Spleen (tissue), 7 donors: Measurements from ENCODE around the gene PDE4B.

ENCODE experiments used
- CTCF ChIP-seq, 11 experiments: fragments of 200-600 bp in 7 of 11; fragments of 450-650 bp in 4 of 11; sonication (generic) in 4 of 11; IDR thresholded peaks in 8 of 11; conservative IDR thresholded peaks in 3 of 11; 1 replicate in 7 of 11; 2 replicates in 4 of 11; pipeline versions ENCODE4 v1.4.0 to v1.8.0; 2016 to 2021; ENCODE audit warnings: antibody characterized with exemption in 11 of 11, inconsistent platforms in 4 of 11, mild to moderate bottlenecking in 1 of 11
- POLR2AphosphoS5 ChIP-seq, 3 donors: sonication (generic); formaldehyde crosslinking; IDR thresholded peaks; one replicate each; pipeline ENCODE4 v1.5.1; 2017; ENCODE audit warnings: antibody characterized with exemption in 3 of 3
- donor health status: DM: no; HTN: no; CAD: no; lungs with moderate emphysema.
- donor health status: DM: no; HTN: no; CAD: no.
- donor health status: DM: no; HTN: no; CAD: no.

- TF ChIP-seq CTCF (IDR thresholded peaks at IDR 0.05 in 8 of 11, conservative IDR thresholded peaks at IDR 0.05 in 3 of 11) (no peak), POLR2AphosphoS5 (IDR thresholded peaks at IDR 0.05) (no peak)
Measured at GRCh38 chr1:66265268-66265667, 472.6 kb downstream of the PDE4B start.
